Dermis microvascular lymphatic vessel endothelial cell (primary cell): ENCODE measurements around the gene NOTCH2. TPM values are rescaled to one million over a fixed set of nuclear protein-coding genes. Genes with fewer than 3 reads are reported as not detected.
A peak's percentile ranks its signal among the peaks of the same experiment; 100 is the strongest.
"Not testable (repeated sequence)": the region's sequence is repeated elsewhere in the genome, so short reads cannot be mapped to it uniquely, and the experiment has no call there.

Source experiments
- DNase-seq, 2 donors: peaks; one replicate each; pipeline versions ENCODE4 v3.0.0 to v3.0.0-alpha.2; 2010; ENCODE audit warnings: low read depth in 2 of 2
- total RNA-seq: library from RNA; depleted of rRNA; stranded (reverse); fragments of >200 nt; gene quantifications from 2 replicates; pipeline ENCODE4 v1.2.1, GENCODE V29; 2014

NOTCH2 gene
- total RNA-seq, 1 donor from 2014 or later: 22.5 TPM

- DNase-seq: not testable (repeated sequence)
These were observed 787 bp downstream of the NOTCH2 start for GRCh38 chr1:120068683-120069066.

- DNase-seq: not testable (repeated sequence)
These were observed 21.3 kb downstream of the NOTCH2 start for GRCh38 chr1:120048208-120048607.

- DNase-seq: not testable (repeated sequence)
These were observed 27.7 kb downstream of the NOTCH2 start for GRCh38 chr1:120041771-120042170.

- DNase-seq: not testable (repeated sequence)
These were observed 37.2 kb downstream of the NOTCH2 start for GRCh38 chr1:120032253-120032652.

GRCh38 chr1:120023791-120024190, 45.7 kb downstream of the NOTCH2 start:
- DNase-seq: not testable (repeated sequence)

- not testable (repeated sequence) for DNase-seq
These were observed 54.5 kb downstream of the NOTCH2 start for GRCh38 chr1:120014978-120015377.

- not testable (repeated sequence) for DNase-seq
These were observed 61.1 kb downstream of the NOTCH2 start for GRCh38 chr1:120008320-120008719.

GRCh38 chr1:120007850-120008249, 61.6 kb downstream of the NOTCH2 start:
- not testable (repeated sequence) for DNase-seq

GRCh38 chr1:120001035-120001434, 68.4 kb downstream of the NOTCH2 start:
- DNase-seq: not testable (repeated sequence)

GRCh38 chr1:119996731-119997312, 72.6 kb downstream of the NOTCH2 start:
- not testable (repeated sequence) for DNase-seq

GRCh38 chr1:119995975-119996374, 73.5 kb downstream of the NOTCH2 start:
- DNase-seq: not testable (repeated sequence)

- no peak for DNase-seq
These were observed 81.0 kb downstream of the NOTCH2 start for GRCh38 chr1:119988306-119989062.

- DNase-seq: no peak
These were observed 81.8 kb downstream of the NOTCH2 start for GRCh38 chr1:119987686-119988085.

- DNase-seq: peak in 1 of 2 donors; percentile 3
These were observed 82.3 kb downstream of the NOTCH2 start for GRCh38 chr1:119987112-119987511.

GRCh38 chr1:119986007-119986497, 83.4 kb downstream of the NOTCH2 start:
- no peak for DNase-seq

- DNase-seq: no peak
These were observed 84.7 kb downstream of the NOTCH2 start for GRCh38 chr1:119984771-119985170.

- DNase-seq: no peak
These were observed 87.3 kb downstream of the NOTCH2 start for GRCh38 chr1:119981986-119982815.

- no peak for DNase-seq
These were observed 88.0 kb downstream of the NOTCH2 start for GRCh38 chr1:119981496-119981895.

- no peak for DNase-seq
These were observed 91.4 kb downstream of the NOTCH2 start for GRCh38 chr1:119978018-119978505.

GRCh38 chr1:119977113-119977736, 92.2 kb downstream of the NOTCH2 start:
- DNase-seq: not testable (repeated sequence)

GRCh38 chr1:119975582-119976254, 93.7 kb downstream of the NOTCH2 start:
- DNase-seq: not testable (repeated sequence)
